22Rv1 (cell line): ENCODE data around the gene POSTN.

ENCODE experiments used
- ZFX ChIP-seq: fragments of 450-650 bp; IDR thresholded peaks from 2 replicates; pipeline ENCODE4 v1.6.1; 2017; ENCODE audit warnings: antibody characterized with exemption, borderline replicate concordance
- TF ChIP-seq, protein P1 (sequence below): fragments of 450-650 bp; IDR thresholded peaks from 2 replicates; pipeline ENCODE4 v1.5.1; 2017; ENCODE audit warnings: mild to moderate bottlenecking

DNA sequence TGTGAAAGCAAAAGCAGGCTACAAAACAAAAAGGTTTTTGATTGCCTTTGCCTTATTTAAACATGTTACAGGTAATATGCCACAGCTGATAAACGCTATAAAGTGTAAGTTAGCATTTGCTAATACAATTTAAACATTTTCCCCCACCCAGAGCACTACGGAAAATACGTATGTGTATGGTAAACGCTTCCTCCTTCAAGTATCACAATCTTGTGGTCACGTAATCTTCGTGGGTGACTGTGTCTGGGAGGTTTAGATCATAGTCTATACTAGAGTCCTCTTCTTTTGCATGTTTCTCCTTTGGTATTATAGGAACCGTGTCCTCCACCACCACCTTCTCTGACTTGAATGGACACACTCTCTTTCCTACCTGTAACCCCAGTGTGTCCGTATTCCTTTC lies 38.1 kb upstream of the POSTN start:
- TF ChIP-seq, protein P1, sequence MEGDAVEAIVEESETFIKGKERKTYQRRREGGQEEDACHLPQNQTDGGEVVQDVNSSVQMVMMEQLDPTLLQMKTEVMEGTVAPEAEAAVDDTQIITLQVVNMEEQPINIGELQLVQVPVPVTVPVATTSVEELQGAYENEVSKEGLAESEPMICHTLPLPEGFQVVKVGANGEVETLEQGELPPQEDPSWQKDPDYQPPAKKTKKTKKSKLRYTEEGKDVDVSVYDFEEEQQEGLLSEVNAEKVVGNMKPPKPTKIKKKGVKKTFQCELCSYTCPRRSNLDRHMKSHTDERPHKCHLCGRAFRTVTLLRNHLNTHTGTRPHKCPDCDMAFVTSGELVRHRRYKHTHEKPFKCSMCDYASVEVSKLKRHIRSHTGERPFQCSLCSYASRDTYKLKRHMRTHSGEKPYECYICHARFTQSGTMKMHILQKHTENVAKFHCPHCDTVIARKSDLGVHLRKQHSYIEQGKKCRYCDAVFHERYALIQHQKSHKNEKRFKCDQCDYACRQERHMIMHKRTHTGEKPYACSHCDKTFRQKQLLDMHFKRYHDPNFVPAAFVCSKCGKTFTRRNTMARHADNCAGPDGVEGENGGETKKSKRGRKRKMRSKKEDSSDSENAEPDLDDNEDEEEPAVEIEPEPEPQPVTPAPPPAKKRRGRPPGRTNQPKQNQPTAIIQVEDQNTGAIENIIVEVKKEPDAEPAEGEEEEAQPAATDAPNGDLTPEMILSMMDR = no peak
- no peak for TF ChIP-seq ZFX
